Right renal cortex interstitium (tissue), 3 donors: ENCODE measurements around the gene FBXL17. TPM values are rescaled to one million over a fixed set of nuclear protein-coding genes. Genes with fewer than 3 reads are reported as not detected.
A peak's percentile ranks its signal among the peaks of the same experiment; 100 is the strongest.
"Not testable (repeated sequence)": the region's sequence is repeated elsewhere in the genome, so short reads cannot be mapped to it uniquely, and the experiment has no call there.

Experiments
- DNase-seq, 3 donors: peaks; one replicate each; pipeline ENCODE4 v3.0.0-alpha.2; 2013; ENCODE audit warnings: low read depth in 3 of 3, low spot score in 2 of 3
- polyA plus RNA-seq, 3 donors: library from polyadenylated mRNA; unstranded; fragments of 120-200 nt; gene quantifications; one replicate each; pipeline ENCODE4 v1.2.1, GENCODE V29; 2013; ENCODE audit not compliant: insufficient read length in 3 of 3

FBXL17 gene
- polyA plus RNA-seq, 3 donors = 33.5 to 36.4 (median 36.1) TPM

- DNase-seq = no peak
Observed at GRCh38 chr5:108315829-108316228, 66.1 kb downstream of the FBXL17 start.

- no peak for DNase-seq
Observed at GRCh38 chr5:108312258-108312657, 69.6 kb downstream of the FBXL17 start.

- no peak for DNase-seq
Observed at GRCh38 chr5:108311682-108312081, 70.2 kb downstream of the FBXL17 start.

GRCh38 chr5:108303611-108304010, 78.3 kb downstream of the FBXL17 start:
- DNase-seq = no peak

GRCh38 chr5:108303086-108303485, 78.8 kb downstream of the FBXL17 start:
- no peak for DNase-seq

GRCh38 chr5:108297042-108297601, 84.8 kb downstream of the FBXL17 start:
- no peak for DNase-seq

- DNase-seq = no peak
Observed at GRCh38 chr5:108295578-108296368, 86.1 kb downstream of the FBXL17 start.

- no peak for DNase-seq
Observed at GRCh38 chr5:108280960-108281569, 100.8 kb downstream of the FBXL17 start.

GRCh38 chr5:108280248-108280647, 101.7 kb downstream of the FBXL17 start:
- DNase-seq = no peak

- DNase-seq = no peak
Observed at GRCh38 chr5:108278285-108279240, 103.3 kb downstream of the FBXL17 start.

- DNase-seq = no peak
Observed at GRCh38 chr5:108276187-108277050, 105.5 kb downstream of the FBXL17 start.

GRCh38 chr5:108274080-108274479, 107.8 kb downstream of the FBXL17 start:
- not testable (repeated sequence) for DNase-seq

GRCh38 chr5:108271127-108271526, 110.8 kb downstream of the FBXL17 start:
- DNase-seq = no peak

- no peak for DNase-seq
Observed at GRCh38 chr5:108266242-108266641, 115.7 kb downstream of the FBXL17 start.

- no peak for DNase-seq
Observed at GRCh38 chr5:108264533-108264932, 117.4 kb downstream of the FBXL17 start.

- DNase-seq = no peak
Observed at GRCh38 chr5:108263338-108263737, 118.6 kb downstream of the FBXL17 start.

GRCh38 chr5:108260858-108261170, 121.1 kb downstream of the FBXL17 start:
- DNase-seq = no peak

GRCh38 chr5:108260117-108260857, 121.6 kb downstream of the FBXL17 start:
- peak; percentile 53 to 63 (median 61) for DNase-seq

- no peak for DNase-seq
Observed at GRCh38 chr5:108259306-108259705, 122.6 kb downstream of the FBXL17 start.
